Measurements from ENCODE around the gene CD84.

GRCh38 chr1:160597051-160597450 lies 17.8 kb upstream of the CD84 start:
- TF ChIP-seq POLR2A (IDR thresholded peaks at IDR 0.05; ENCODE audit: extremely low read depth, insufficient read length) (no peak), CTCF (IDR thresholded peaks at IDR 0.05; ENCODE audit: low read depth, low read length) (no peak)
